OCI-LY3 (cell line): ENCODE data around the gene PASK.

Source experiments
- EZH2phosphoT487 ChIP-seq: fragments of 200-600 bp; shearing (Covaris generic); IDR thresholded peaks from 2 replicates; pipeline ENCODE4 v1.6.1; 2018; ENCODE audit warnings: antibody characterized with exemption, mixed run types, low read depth
- TF ChIP-seq, protein P1 (sequence below): fragments of 200-600, 300-600 bp; sonication (generic); IDR thresholded peaks from 2 replicates; pipeline ENCODE4 v1.5.1; 2014; ENCODE audit warnings: antibody characterized with exemption, low read length, low read depth

DNA sequence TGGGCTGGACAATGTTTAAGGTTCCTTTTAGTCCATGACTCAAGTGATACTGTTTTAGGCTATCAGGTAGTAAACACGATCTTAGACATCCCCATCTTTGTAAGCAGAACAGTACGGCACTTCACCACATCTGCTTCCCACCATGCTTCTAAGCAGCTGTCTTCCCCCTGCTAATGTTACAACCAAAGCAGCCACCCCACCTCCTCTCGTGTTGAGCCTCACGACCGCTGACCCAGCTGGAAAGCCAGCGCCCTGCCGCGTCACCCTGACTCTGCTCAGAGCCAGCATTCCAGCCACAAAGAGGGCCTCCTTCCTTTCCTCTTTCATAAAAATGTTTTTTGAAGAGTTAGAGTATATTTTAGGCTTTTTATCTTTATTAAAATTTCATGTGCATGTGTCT, 56.6 kb downstream of the PASK start:
- TF ChIP-seq, protein P1, sequence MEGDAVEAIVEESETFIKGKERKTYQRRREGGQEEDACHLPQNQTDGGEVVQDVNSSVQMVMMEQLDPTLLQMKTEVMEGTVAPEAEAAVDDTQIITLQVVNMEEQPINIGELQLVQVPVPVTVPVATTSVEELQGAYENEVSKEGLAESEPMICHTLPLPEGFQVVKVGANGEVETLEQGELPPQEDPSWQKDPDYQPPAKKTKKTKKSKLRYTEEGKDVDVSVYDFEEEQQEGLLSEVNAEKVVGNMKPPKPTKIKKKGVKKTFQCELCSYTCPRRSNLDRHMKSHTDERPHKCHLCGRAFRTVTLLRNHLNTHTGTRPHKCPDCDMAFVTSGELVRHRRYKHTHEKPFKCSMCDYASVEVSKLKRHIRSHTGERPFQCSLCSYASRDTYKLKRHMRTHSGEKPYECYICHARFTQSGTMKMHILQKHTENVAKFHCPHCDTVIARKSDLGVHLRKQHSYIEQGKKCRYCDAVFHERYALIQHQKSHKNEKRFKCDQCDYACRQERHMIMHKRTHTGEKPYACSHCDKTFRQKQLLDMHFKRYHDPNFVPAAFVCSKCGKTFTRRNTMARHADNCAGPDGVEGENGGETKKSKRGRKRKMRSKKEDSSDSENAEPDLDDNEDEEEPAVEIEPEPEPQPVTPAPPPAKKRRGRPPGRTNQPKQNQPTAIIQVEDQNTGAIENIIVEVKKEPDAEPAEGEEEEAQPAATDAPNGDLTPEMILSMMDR: no peak
- no peak for TF ChIP-seq EZH2phosphoT487
